KBM-7 (cell line): ENCODE measurements around the gene NDUFB7.
"Not testable (repeated sequence)": the region's sequence is repeated elsewhere in the genome, so short reads cannot be mapped to it uniquely, and the experiment has no call there.

Experiments
- DNase-seq: peaks from one replicate; pipeline ENCODE4 v3.0.0-alpha.2; 2015
- in situ Hi-C: fragments of 300-500 bp; cut with MboI; formaldehyde crosslinking; loops from 2 replicates; pipeline ENCODE4 v1.14.3; 2020; ENCODE audit warnings: low sequenced_read_pairs, low pct_unique_long_range_greater_than_20kb, mixed read lengths

NDUFB7 gene

GRCh38 chr19:14571695-14572490 lies at the start of gene NDUFB7:
TSS of gene NDUFB7 (minus strand) at chr19:14572066. CDS start at chr19:14572000, 66 bp downstream.
- in situ Hi-C loops: loop anchor here (10.0 kb wide), 1 partner anchor 113 kb away; no protein-coding TSS in a partner anchor

GRCh38 chr19:14619404-14619803 lies 47.5 kb upstream of the NDUFB7 start:
- no peak for DNase-seq
- in situ Hi-C loops: no loop called here

More at GRCh38 chr19:14571695-14572490, at the start of gene NDUFB7:
- DNase-seq: peak; percentile 92

GRCh38 chr19:14616407-14616806 lies 44.5 kb upstream of the NDUFB7 start:
- in situ Hi-C loops: no loop called here
- no peak for DNase-seq

GRCh38 chr19:14615623-14616022 lies 43.8 kb upstream of the NDUFB7 start:
- DNase-seq: no peak
- in situ Hi-C loops: no loop called here

GRCh38 chr19:14614099-14614412 lies 42.2 kb upstream of the NDUFB7 start:
- in situ Hi-C loops: no loop called here
- peak; percentile 79 for DNase-seq

- DNase-seq, in situ Hi-C loops: not testable (repeated sequence)
These were observed 41.7 kb upstream of the NDUFB7 start for GRCh38 chr19:14613399-14614098.

GRCh38 chr19:14612657-14613056 lies 40.8 kb upstream of the NDUFB7 start:
- in situ Hi-C loops: no loop called here
- no peak for DNase-seq

- in situ Hi-C loops, DNase-seq: not testable (repeated sequence)
These were observed 40.4 kb upstream of the NDUFB7 start for GRCh38 chr19:14612242-14612641.

- in situ Hi-C loops: no loop called here
- DNase-seq: no peak
These were observed 39.2 kb upstream of the NDUFB7 start for GRCh38 chr19:14611051-14611450.

- DNase-seq: no peak
- in situ Hi-C loops: no loop called here
These were observed 34.8 kb upstream of the NDUFB7 start for GRCh38 chr19:14606627-14607026.

GRCh38 chr19:14603990-14604387 lies 32.1 kb upstream of the NDUFB7 start:
- in situ Hi-C loops: no loop called here
- DNase-seq: peak; percentile 35

- no peak for DNase-seq
- in situ Hi-C loops: no loop called here
These were observed 27.8 kb upstream of the NDUFB7 start for GRCh38 chr19:14599548-14600147.

GRCh38 chr19:14595558-14595957 lies 23.7 kb upstream of the NDUFB7 start:
- in situ Hi-C loops: no loop called here
- DNase-seq: no peak

GRCh38 chr19:14589433-14589832 lies 17.6 kb upstream of the NDUFB7 start:
- DNase-seq, in situ Hi-C loops: not testable (repeated sequence)

- DNase-seq, in situ Hi-C loops: not testable (repeated sequence)
These were observed 13.3 kb upstream of the NDUFB7 start for GRCh38 chr19:14585187-14585586.

- DNase-seq, in situ Hi-C loops: not testable (repeated sequence)
These were observed 12.5 kb upstream of the NDUFB7 start for GRCh38 chr19:14584372-14584771.

- in situ Hi-C loops: no loop called here
- DNase-seq: no peak
These were observed 11.1 kb upstream of the NDUFB7 start, which contains the start of gene CLEC17A for GRCh38 chr19:14582894-14583340. TSS of gene CLEC17A (plus strand) at chr19:14583084. CDS start at chr19:14583161, 77 bp downstream.

GRCh38 chr19:14580623-14581237 lies 8.9 kb upstream of the NDUFB7 start:
- DNase-seq: no peak
- in situ Hi-C loops: no loop called here

- DNase-seq: no peak
- in situ Hi-C loops: loop anchor here (10.0 kb wide), 1 partner anchor 107 kb away; no protein-coding TSS in a partner anchor
These were observed 6.1 kb upstream of the NDUFB7 start for GRCh38 chr19:14577885-14578427.
